Endothelial cell of umbilical vein (primary cell): ENCODE data around the gene FARP1. TPM values are rescaled to one million over a fixed set of nuclear protein-coding genes. Genes with fewer than 3 reads are reported as not detected.

Source experiments
- BruUV-seq: library from RNA; stranded (reverse); fragments of 400-500 nt; replicated peaks from 2 replicates; lab custom pipeline; 2021; lab: Mats Ljungman, UMichigan
- CTCF ChIA-PET: fragments of 300-600, 350-600 bp; sonication (Branson Sonifier 250); formaldehyde crosslinking; loops from one replicate; lab custom pipeline; 2021; ENCODE audit warnings: antibody characterized with exemption, inconsistent platforms; lab: Charles Lee
- POLR2A ChIA-PET: fragments of 300-600, 350-600 bp; sonication (Branson Sonifier 250); formaldehyde crosslinking; loops from one replicate; lab custom pipeline; 2021; ENCODE audit warnings: antibody characterized with exemption, inconsistent platforms; lab: Charles Lee
- DNase-seq: peaks from one replicate; pipeline ENCODE4 v3.0.0-alpha.2; 2011; ENCODE audit warnings: low read depth, low spot score
- FAIRE-seq: peaks from 2 replicates; lab custom pipeline; 2011; peaks lifted over from hg19 to GRCh38; lab: Jason Lieb, UNC
- H2AFZ ChIP-seq: 2 replicates; pipeline ENCODE4 v1.6.0; 2012; ENCODE audit warnings: low read depth, low read length, control low read depth, inconsistent platforms
- H3K27ac ChIP-seq: 2 replicates; pipeline ENCODE4 v1.5.1; 2011; ENCODE audit warnings: low read depth, mild to moderate bottlenecking, control low read depth, low read length, moderate library complexity; ENCODE audit not compliant: insufficient read depth
- H3K27me3 ChIP-seq, 2 experiments: 2 replicates each; pipeline versions ENCODE4 v1.6.0 to v1.6.1; 2011; ENCODE audit warnings: low read length in 2 of 2, mixed read lengths in 1 of 2; ENCODE audit not compliant: control insufficient read depth in 2 of 2, insufficient read depth in 2 of 2
- H3K36me3 ChIP-seq, 2 experiments: 2 replicates in 1 of 2; 3 replicates in 1 of 2; pipeline ENCODE4 v1.5.1; 2011; ENCODE audit warnings: low read length in 2 of 2, mild to moderate bottlenecking in 1 of 2, moderate library complexity in 1 of 2; ENCODE audit not compliant: control insufficient read depth in 2 of 2, insufficient read depth in 2 of 2; ENCODE audit errors: extremely low read depth in 1 of 2
- H3K4me1 ChIP-seq: 3 replicates; pipeline ENCODE4 v1.5.1; 2011; ENCODE audit warnings: mild to moderate bottlenecking, low read length; ENCODE audit not compliant: control insufficient read depth, insufficient read depth; ENCODE audit errors: extremely low read depth
- H3K4me2 ChIP-seq: 2 replicates; pipeline ENCODE4 v1.6.1; 2011; ENCODE audit warnings: low read length, control low read depth, mixed read lengths; ENCODE audit not compliant: insufficient read depth
- H3K4me3 ChIP-seq, 3 experiments: fragments of 200-600 bp in 1 of 3; sonication (generic), shearing (Covaris generic) in 1 of 3; replicated peaks in 1 of 3; 2 replicates each; pipeline ENCODE4 v1.5.1; 2011 to 2016; ENCODE audit warnings: control low read depth in 3 of 3, low read length in 3 of 3, mild to moderate bottlenecking in 2 of 3, inconsistent platforms in 1 of 3, low read depth in 1 of 3, moderate library complexity in 1 of 3; ENCODE audit not compliant: insufficient read depth in 1 of 3
- H3K79me2 ChIP-seq: 2 replicates; pipeline ENCODE4 v1.6.0; 2012; ENCODE audit warnings: low read length, inconsistent platforms; ENCODE audit not compliant: control insufficient read depth, insufficient read depth
- H3K9ac ChIP-seq: replicated peaks from 2 replicates; pipeline ENCODE3; 2011; ENCODE audit warnings: low read length, control low read depth; ENCODE audit not compliant: insufficient read depth; ENCODE audit errors: extremely low read depth
- H3K9me1 ChIP-seq: replicated peaks from 3 replicates; pipeline ENCODE4 v1.6.0; 2011; ENCODE audit warnings: mild to moderate bottlenecking, low read length; ENCODE audit not compliant: control insufficient read depth, insufficient read depth; ENCODE audit errors: extremely low read depth
- H3K9me3 ChIP-seq: replicated peaks from 2 replicates; pipeline ENCODE4 v1.5.1; 2012; ENCODE audit warnings: low read length, inconsistent platforms; ENCODE audit not compliant: control insufficient read depth, insufficient read depth
- H4K20me1 ChIP-seq: replicated peaks from 2 replicates; pipeline ENCODE3; 2011; ENCODE audit warnings: mild to moderate bottlenecking, low read length; ENCODE audit not compliant: control insufficient read depth, insufficient read depth; ENCODE audit errors: extremely low read depth
- EZH2 ChIP-seq: IDR thresholded peaks from 2 replicates; pipeline ENCODE4 v1.6.1; 2012; ENCODE audit warnings: borderline replicate concordance, low read depth, mild to moderate bottlenecking, moderate library complexity, low read length, inconsistent platforms; ENCODE audit not compliant: severe bottlenecking
- FOS ChIP-seq: IDR thresholded peaks from 2 replicates; pipeline ENCODE4 v1.6.1; 2011; ENCODE audit warnings: mild to moderate bottlenecking, low read length, moderate library complexity, borderline replicate concordance; ENCODE audit not compliant: insufficient read depth
- GATA2 ChIP-seq: IDR thresholded peaks from 2 replicates; pipeline ENCODE4 v1.7.0; 2011; ENCODE audit warnings: low read depth, mild to moderate bottlenecking, moderate library complexity, mixed read lengths, low read length; ENCODE audit not compliant: insufficient read length, insufficient read depth
- MAX ChIP-seq: IDR thresholded peaks from 2 replicates; pipeline ENCODE4 v1.6.1; 2011; ENCODE audit not compliant: insufficient read depth, insufficient read length
- MYC ChIP-seq: IDR thresholded peaks from one replicate; pipeline ENCODE4 v1.6.1; 2011; ENCODE audit warnings: mild to moderate bottlenecking, low read depth, low read length
- POLR2A ChIP-seq: IDR thresholded peaks from 2 replicates; pipeline ENCODE4 v1.6.1; 2012; ENCODE audit warnings: low read depth, mild to moderate bottlenecking, control low read depth, low read length
- POLR2AphosphoS5 ChIP-seq: IDR thresholded peaks from 2 replicates; pipeline ENCODE4 v1.6.1; 2012; ENCODE audit warnings: low read depth, mild to moderate bottlenecking, control low read depth, low read length, moderate library complexity; ENCODE audit not compliant: insufficient read depth
- dilution Hi-C: fragments of 300-500 bp; cut with MboI; formaldehyde crosslinking; loops from one replicate; pipeline ENCODE4 v1.15.0; 2019; ENCODE audit warnings: low sequenced_read_pairs; ENCODE audit not compliant: extremely low pct_ligation_motif_present
- intact Hi-C: fragments of 100-400 bp; cut with micrococcal nuclease; formaldehyde crosslinking; loops from one replicate; pipeline ENCODE4 v1.10.0; 2022
- polyA plus RNA-seq, 4 experiments: library from polyadenylated mRNA; depleted of rRNA in 3 of 4; stranded (reverse) in 3 of 4; unstranded in 1 of 4; fragments of >200 nt; gene quantifications; 2 replicates each; pipeline versions ENCODE4 v1.2.1 to v1.2.3, GENCODE V29; 2011 to 2012; ENCODE audit warnings: missing spikeins in 1 of 4
- total RNA-seq: library from RNA; stranded (reverse); gene quantifications from 2 replicates; pipeline ENCODE4 v1.2.3, GENCODE V29; 2021
- TF ChIP-seq, protein P1 (sequence below), 2 donors: IDR thresholded peaks; 1 replicate in 1 of 2; 2 replicates in 1 of 2; pipeline ENCODE4 v1.5.1; 2011; ENCODE audit warnings: low read length in 2 of 2, mild to moderate bottlenecking in 2 of 2, moderate library complexity in 2 of 2, control low read depth in 1 of 2, inconsistent platforms in 1 of 2, low read depth in 1 of 2; ENCODE audit not compliant: insufficient read depth in 1 of 2; ENCODE audit errors: extremely low read depth in 1 of 2

The FARP1 gene
- total and polyA plus RNA-seq, 2 donors (not counting 3 experiments of a cell fraction or from before 2014, with no cell fraction given) = 19.0 to 77.7 TPM

DNA sequence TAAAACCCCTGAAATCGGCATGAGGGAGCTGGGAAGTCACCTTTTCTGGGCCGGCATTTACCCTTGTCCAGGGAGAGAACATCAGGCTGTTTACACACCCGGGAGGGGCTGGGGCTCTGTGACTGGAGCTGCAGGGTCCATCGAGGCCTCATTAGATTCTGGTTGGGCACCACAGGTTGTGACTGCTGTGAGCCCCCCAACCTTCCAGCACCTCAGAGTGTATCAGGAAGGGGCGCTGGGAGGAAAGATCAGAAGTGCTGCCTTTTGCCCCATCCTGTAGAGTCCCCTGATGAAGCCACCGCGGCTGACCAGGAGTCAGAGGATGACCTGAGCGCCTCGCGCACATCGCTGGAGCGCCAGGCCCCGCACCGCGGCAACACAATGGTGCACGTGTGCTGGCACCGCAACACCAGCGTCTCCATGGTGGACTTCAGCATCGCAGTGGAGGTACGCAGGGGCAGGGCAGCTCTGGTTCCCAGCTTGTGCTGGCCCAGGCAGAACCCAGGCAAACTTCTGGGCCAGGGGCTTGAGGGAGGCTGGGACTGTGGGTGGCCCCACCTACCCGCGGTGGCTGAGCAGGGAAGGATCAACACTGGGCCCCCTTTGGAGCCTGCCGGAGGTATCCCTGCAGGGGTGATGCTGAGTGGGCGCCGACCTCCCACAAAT, 297.6 kb downstream of the FARP1 start:
- BruUV-seq = no TSS peak

More for the DNA sequence above, 297.6 kb downstream of the FARP1 start:
- no peak overlapping the region for H3K9ac ChIP-seq
- H3K27ac ChIP-seq = no peak overlapping the region
- dilution Hi-C loops = loop anchor here (25.0 kb wide), 1 partner anchor 222 kb away; no protein-coding TSS in a partner anchor
- TF ChIP-seq MYC (no peak), MAX (no peak), POLR2A (no peak), GATA2 (no peak), FOS (no peak), EZH2 (no peak), POLR2AphosphoS5 (no peak)
- TF ChIP-seq, protein P1, sequence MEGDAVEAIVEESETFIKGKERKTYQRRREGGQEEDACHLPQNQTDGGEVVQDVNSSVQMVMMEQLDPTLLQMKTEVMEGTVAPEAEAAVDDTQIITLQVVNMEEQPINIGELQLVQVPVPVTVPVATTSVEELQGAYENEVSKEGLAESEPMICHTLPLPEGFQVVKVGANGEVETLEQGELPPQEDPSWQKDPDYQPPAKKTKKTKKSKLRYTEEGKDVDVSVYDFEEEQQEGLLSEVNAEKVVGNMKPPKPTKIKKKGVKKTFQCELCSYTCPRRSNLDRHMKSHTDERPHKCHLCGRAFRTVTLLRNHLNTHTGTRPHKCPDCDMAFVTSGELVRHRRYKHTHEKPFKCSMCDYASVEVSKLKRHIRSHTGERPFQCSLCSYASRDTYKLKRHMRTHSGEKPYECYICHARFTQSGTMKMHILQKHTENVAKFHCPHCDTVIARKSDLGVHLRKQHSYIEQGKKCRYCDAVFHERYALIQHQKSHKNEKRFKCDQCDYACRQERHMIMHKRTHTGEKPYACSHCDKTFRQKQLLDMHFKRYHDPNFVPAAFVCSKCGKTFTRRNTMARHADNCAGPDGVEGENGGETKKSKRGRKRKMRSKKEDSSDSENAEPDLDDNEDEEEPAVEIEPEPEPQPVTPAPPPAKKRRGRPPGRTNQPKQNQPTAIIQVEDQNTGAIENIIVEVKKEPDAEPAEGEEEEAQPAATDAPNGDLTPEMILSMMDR (IDR thresholded peaks at IDR 0.05; ENCODE audit: extremely low read depth in 1 of 2, insufficient read depth in 1 of 2, low read depth in 1 of 2, low read length in 2 of 2) = no peak
- H3K4me3 ChIP-seq = no peak overlapping the region
- CTCF ChIA-PET = interaction anchor here (1.0 to 1.8 kb wide), 2 partner anchors 213 to 233 kb away, joined by 4 to 8 read pairs; no protein-coding TSS in a partner anchor
- no peak overlapping the region for H3K4me2 ChIP-seq
- no peak overlapping the region for H2AFZ ChIP-seq
- H3K4me1 ChIP-seq = no peaks in the 10 kb centered on the region
- no peaks in the 10 kb centered on the region for H3K27me3 ChIP-seq
- POLR2A ChIA-PET = no interaction called here
- no peaks in the 10 kb centered on the region for H3K79me2 ChIP-seq
- no peaks in the 10 kb centered on the region for H3K9me3 ChIP-seq
- FAIRE-seq = no peak
- no peaks in the 10 kb centered on the region for H4K20me1 ChIP-seq
- no peaks in the 10 kb centered on the region for H3K9me1 ChIP-seq
- intact Hi-C loops = no loop called here
- DNase-seq = no peak
- H3K36me3 ChIP-seq = peaks cover 0 to 2% of the 10 kb centered on the region in 2 experiments
